ENCODE measurements around the gene NEURL1B. TPM values are rescaled to one million over a fixed set of nuclear protein-coding genes. Genes with fewer than 3 reads are reported as not detected.
"Not testable (repeated sequence)": the region's sequence is repeated elsewhere in the genome, so short reads cannot be mapped to it uniquely, and the experiment has no call there.

Gene NEURL1B
- polyA plus RNA-seq, 3 donors, result 12.7 to 16.6 (median 15.9) TPM

DNA sequence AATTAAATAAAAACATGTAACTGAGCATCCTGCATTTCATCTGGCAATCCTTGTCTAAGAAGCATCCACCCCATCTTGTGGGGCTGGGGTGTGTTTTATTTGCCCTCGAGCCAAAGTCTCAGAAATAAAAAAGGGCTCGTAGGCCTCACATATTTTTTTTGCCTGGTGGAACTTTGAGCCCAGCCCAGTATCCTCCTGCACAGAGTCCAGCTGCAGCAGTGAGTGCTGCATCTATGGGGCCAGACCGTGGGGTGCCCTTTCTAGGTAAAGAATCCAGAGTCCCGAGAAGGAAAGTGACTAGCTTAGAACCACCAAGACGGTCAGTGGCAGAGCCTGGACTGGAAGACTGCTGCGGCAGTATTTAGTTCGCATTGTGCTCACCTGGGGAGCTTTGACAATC, 33.1 kb downstream of the NEURL1B start:
- DNase-seq, result no peak

DNA sequence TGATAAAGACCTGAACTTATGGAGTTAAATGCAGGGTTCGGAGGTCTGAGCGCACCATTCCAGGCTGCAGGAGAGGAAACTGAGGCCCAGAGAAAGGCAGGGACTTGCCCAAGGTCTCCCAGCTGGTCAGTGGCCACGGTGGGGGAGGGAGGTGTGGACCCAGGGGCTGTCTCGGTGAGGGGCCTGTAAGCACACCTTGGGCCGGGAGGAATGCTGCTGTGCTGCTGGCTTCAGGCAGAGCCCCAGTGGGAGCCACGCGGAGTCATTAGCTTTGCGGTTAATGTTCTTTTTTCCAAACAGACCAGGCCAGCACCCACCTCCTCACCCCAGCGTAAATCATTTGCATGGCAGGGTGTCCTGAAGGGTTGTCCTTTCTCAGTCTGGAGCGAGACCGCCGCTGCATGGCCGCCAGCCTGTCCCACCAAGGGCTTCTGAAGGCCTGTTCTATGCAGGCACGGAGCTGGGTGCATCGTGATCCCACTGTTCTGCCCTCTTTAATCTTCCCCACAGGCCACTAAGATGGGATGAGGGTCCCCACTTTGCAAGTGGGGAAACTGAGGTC, 35.9 kb downstream of the NEURL1B start:
- DNase-seq, result no peak

DNA sequence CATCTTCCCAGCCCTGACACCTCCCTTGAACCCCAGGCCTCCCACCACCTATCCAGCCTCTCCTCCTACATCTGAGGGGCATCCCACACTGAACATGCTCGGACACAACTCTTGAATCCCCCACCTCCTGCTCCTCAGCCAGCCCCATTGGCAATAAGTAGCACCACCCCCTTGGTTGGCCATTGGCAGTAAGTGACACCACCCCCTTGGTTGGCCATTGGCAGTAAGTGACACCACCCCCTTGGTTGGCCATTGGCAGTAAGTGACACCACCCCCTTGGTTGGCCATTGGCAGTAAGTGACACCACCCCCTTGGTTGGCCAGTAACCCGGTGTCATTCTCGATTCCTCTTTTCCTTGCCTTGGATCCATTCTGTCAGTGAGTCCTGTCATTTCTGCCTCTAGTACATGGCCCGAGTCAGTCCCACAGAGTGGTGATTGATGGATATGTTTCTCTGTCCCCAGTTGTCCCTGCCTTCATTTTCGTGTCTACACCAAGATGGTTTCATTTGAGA, 37.4 kb downstream of the NEURL1B start:
- DNase-seq, result not testable (repeated sequence)

DNA sequence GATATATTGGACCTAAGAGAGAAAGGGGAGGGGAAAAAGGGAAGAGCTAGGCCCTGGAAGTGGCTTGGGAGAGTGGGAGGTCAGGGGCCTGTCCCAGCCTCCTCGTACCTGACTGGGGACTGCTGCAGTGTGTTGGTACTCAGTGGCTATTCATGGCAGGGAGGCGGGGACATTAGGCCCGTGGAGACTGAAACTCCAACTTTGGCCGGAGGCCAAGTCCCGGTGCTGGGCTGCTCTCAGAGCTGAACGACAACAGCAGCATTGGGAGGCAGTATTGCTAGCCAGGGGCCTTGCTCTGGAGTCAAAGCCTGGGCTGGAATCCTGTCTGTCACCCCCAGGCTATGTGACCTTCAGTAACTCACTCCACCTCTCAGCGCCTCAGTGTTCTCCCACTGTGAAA, 37.8 kb downstream of the NEURL1B start:
- no peak for DNase-seq

DNA sequence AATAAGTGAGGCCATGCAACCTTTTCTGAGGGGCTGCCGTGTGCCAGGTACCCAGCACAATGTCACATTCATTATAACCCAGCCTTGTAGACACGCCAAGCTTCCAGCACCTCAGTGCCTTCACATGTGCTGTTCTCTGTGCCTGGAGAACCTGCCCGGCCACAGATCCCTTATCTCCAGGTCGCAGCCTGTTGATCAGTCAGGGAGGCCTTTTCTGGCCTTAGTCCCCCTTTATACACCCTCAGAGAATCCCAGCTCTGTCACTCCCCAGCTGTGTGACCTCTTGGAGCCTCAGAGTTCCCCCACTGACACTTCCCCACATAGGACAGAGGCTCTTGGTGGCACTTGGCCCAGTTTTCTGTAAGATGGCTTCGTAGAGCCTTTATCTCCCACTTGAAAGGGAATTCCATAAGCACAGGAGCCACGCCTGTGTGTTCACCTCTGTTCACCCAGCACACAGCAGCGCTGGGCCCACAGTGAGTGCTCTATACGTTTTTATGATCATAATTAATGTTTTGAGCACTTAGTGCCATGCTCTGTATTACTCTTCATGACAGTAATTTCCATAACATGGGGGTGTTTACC, 38.7 kb downstream of the NEURL1B start:
- no peak for DNase-seq

DNA sequence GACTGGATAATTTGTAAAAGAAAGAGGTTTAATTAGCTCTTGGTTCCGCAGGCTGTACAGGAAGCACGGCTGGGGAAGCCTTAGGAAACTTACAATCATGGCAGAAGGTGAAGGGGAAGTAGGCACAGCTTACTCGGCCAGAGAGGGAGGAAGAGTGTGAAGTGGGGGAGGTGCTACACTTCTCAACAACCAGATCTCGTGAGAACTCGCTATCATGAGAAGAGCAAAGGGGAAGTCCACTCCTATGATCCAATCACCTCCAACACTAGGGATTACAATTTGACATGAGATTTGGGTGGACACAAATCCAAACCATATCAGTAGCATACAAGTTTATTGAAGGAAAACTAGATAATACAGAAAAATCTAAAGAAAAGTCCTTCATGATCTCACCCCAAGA, 39.9 kb downstream of the NEURL1B start:
- no peak for DNase-seq

DNA sequence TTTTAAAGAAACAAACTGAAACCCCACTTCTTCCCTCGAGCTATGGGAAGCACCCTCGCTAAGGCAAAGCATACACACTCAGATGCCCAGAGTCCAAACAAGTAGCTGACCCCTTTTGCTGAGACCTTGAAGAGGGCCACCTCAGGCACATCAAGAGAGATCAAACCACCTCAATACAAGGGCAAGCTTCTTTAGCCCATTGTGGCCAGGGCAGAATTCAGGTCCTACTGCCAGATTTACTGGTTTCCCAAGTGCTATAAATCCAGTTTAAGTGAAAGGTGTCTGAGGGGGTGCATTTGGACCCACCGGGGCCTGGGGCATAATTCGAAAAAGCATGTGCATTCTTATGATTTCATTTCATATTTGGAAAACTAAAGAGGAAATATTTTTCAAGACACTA, 40.4 kb downstream of the NEURL1B start:
- DNase-seq, result no peak

DNA sequence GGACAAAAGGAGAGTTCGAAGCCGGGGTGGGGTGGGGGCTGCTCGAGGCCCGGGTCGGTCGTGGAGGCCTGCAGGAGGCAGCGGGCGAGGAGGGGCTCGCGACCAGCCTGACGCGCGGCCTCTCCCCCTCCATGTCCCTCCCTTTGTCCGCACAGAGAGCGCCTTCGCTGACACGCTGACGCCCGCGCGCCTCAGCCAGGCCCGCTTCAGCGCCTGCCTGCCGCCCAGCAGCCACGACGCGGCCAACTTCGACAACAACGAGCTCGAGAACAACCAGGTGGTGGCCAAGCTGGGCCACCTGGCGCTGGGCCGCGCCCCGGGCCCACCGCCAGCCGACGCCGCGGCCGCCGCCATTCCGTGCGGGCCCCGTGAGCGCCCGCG, 42.2 kb downstream of the NEURL1B start:
- no peak for DNase-seq

DNA sequence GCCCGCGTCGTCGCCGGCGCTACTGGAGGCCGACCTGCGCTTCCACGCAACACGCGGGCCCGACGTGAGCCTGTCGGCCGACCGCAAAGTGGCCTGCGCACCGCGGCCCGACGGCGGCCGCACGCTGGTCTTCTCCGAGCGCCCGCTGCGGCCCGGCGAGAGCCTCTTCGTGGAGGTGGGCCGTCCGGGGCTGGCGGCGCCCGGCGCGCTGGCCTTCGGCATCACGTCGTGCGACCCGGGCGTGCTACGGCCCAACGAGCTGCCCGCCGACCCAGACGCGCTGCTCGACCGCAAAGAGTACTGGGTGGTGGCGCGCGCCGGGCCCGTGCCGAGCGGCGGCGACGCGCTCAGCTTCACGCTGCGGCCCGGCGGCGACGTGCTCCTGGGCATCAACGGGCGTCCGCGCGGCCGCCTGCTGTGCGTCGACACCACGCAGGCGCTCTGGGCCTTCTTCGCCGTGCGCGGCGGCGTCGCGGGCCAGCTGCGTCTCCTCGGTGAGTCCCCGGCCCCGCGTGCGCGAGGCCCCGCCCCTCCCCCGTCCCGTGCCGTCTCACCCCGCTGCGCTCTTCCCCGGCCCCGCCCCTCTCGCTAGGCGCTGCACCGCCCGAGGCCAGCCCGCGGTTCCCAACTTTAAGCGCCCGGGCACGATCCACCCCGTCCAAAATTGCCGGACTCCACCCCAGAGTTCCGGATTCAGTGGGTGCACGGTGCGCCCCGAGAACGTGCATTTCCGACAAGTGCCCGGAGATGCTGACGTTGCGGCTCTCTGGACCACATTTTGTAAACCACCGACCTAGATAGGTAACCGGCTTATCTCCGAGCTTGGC, 42.8 kb downstream of the NEURL1B start:
- DNase-seq, result peak; percentile 46

DNA sequence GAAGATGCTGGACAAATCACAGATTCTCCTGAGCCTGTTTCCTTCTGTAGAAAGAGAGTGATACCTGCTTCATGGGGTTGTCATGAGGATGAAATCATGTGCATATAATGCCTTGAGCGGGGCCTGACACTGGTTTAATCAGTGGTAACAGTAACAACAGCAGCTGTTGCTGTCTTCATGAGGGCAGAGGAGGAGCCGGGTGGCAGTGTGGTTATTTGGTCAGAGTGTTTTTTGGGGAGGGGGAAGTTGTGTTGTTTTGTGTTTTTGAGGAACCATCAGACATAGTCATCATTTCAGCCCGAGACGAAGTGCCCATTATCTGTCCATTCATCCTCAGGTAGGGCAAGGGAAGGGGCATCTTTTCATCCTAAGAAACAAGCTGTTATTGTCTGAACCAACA, 44.0 kb downstream of the NEURL1B start:
- no peak for DNase-seq

DNA sequence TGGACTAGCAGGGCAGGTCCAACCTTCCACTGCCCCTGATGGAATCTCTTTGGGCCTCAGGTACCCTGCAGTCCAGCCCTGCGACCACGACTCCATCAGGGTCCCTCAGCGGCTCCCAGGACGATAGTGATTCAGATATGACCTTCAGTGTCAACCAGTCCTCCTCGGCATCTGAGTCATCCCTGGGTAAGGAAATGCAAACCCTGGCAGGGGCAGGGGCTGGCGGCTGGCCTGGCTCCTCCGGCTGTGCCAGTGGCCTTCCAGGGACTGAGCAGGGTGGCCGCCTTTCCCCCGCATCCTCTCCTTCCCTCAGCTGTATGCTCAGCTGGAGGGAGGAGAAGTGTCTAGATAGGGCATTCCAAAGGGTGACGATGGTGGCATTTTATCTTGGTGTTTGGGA, 45.0 kb downstream of the NEURL1B start:
- DNase-seq, result no peak

DNA sequence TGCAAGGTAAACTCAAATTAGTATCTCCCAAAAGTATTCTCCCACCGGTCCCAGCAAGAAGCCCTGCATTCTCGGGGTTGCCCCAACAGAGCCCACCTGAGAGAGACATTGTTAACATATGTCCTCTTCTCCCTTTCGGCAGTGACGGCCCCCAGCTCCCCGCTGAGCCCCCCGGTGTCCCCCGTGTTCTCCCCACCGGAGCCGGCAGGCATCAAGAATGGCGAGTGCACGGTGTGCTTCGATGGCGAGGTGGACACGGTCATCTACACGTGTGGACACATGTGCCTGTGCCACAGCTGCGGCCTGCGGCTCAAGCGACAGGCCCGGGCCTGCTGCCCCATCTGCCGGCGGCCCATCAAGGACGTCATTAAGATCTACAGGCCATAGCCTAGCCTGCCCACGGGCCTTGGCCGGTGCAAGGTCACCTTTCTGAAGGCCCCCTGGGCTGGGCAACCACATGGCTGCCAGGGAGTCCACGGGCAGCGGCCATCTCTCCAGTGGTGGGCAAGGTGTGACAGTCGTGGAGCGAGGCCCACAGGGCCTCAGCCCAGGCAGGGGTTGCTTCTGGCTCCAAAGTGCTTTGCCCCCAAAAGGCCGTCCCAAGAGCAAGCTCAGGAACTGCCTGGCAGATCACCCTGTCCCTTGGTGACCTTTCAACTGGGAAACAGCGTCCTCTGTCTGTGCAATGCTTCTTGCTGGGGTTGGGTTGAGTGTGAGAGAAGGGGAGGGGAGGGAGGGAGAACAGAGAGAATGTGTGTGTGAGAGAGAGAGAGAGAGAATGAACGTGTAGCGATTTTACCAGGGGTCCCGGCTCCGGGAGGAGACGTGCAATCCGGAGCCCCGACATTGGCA, 45.7 kb downstream of the NEURL1B start:
- DNase-seq, result no peak

DNA sequence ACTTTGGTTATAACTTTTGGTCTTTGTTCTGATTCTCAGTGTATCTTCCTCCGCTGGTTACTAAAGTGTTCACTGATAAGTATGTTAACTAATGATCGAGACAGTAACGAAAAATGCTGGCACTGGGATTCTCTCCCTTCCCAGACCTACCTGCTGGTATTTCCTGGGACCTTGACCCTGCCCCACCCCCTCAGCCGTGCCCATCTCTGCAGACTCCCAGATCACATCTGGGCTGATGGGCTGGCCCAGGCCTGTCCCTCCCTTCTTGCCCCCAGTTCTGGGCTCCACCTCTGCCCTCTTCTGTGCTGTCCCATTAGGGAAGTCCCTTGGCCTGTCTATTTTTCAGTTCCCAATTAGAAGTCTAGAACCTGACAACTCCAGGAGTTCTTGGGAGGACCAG, 46.9 kb downstream of the NEURL1B start:
- DNase-seq, result no peak

DNA sequence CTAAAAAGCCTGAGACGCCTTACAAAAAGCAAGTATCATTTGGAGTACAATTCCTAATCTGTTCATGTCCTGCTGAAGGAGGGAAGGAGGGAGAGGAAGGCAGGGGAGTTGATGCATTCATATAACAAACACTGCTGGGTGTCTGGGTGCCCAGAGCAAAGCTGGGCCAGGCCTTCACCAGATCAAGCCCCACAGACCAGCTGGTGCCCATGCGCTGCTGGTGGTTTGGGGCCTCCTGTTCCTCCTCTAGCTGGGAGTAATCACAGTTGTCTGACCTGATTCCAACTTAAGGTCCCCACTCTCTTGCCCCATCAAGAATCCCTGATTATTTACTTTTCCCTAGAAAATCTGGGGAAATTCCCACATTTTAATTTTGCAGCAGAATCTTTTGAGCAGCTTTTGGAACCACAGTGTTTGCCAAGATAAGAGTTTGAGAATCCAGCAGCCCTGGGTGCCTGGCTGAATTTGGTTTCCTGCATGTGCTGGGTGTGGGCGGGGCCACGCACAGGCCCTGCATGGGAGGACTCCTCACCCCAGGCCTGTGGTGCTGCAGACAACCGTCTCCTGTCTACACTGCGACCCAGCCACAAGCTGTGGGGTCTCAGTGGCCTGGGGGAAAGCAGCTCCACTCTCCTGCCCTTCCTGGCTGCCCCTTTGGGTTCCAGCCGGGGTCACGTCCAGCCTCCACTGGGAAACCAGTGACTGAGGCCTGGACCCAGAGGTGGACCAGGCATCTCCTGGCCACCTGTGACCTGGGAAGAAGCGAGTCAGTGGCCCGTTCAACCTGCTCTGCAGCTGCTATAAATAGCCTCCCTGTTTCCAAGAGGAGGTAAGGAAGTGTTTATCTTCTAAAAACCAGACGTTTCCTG, 47.5 kb downstream of the NEURL1B start:
- no peak for DNase-seq

DNA sequence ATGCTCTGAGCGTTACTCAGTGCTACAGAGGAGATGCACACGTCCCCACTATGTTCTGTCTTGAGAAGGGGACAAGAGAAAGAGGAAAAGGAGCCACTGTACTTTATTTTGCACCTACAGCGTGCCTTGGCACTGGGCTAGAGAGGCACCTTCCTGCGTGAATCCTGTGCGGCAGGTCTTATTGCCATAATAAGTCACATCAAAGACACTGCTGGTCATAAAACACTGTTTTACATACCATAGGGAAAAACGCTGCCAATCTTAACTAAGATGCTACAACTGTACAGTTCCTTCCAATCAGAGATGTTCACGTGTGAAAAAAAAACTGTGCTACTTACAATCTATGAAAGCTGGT, 48.1 kb downstream of the NEURL1B start:
- DNase-seq, result no peak

DNA sequence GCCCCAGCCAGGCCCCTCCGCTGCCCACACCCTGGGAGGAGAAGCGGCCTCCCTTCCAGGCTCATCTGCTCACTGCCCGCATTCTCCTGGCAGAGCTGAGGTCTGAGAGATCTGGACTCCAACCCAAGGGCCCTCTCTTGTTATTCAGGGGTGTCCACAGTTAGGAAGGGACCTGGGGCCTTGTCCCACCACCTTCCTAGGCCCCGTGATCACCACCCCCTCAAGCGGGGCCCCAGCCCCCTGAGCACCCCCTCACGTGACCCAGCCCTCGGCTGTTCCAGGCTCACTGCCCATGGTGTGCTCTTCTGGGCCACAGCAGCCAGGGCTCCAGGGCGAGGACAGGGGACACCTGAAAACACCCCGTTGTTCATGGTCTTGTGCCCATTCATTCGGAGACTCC, 48.7 kb downstream of the NEURL1B start:
- DNase-seq, result no peak

DNA sequence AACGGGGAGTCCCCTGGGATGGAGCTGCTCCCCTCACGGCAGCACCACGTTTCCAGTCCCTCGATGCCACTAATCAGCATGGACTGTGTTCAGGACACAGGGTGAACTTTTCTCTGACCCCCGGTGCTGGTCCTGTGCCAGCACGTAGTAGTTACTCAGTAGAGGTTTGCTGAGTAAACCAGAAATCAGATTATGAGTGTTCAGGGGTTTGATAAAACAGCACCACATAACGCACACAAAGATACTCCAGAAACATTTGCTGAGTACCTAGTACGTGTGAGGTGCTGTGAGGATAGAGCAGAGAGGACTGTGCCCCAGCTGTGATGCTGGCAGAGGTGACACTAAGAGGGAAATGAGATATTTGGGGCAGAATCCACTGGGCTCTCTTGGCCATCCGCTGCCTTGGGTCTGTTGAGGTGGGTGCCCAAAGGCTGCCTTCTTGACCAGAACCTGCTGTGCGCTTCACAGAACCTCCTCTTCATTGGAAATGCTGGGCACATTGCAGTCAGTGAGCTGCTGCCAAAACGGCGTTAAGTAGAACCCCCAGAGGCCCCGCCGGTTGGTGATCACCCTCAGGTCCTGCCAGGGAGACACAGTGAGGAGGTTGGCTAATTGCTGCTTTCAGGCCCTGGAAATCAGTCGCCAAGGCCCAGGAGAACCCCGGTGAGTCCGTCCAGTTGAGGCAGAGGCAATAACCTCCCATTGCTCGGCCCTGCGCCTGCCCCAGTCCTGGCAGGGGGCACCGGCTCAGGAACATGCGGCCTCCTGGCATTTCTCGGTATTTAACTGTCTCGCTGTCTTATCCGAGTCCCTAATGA, 49.4 kb downstream of the NEURL1B start:
- no peak for DNase-seq

DNA sequence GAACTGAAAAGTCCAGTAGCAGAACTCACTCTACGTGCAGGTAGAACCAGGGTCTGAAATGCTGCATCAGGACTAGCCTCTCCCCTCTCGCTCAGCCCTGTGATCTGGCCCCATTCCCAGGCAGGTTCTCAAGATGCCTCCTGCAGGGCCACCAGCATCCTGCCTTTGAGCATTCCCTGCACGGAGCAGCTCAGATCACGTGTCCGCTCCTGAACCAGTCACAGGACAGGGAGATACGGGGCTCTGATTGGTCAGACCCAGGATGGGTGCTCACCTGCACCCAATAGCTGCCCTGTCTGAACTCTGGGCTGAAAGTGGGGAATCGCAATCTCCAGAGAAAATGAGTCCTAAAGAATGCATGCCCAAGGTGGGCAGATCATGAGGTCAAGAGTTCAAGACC, 50.8 kb downstream of the NEURL1B start:
- no peak for DNase-seq

DNA sequence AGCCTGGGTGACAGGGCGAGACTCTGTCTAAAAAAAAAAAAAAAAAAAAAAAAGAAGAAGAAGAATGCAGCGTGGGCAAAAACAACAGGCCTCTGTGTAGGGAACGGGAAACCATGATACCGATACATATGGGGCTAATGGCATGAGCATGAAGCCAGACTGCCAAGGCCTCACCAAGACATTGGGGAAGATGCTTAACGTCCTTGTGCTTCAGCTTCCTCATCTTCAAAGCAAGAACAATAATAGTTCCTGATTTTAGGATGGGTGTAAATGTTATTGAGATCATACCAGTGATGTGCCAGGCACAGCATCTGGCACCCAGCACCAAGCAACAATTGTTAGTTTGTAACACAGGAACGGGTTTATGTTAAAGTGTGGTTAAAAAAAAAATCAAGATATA, 51.4 kb downstream of the NEURL1B start:
- DNase-seq, result no peak

DNA sequence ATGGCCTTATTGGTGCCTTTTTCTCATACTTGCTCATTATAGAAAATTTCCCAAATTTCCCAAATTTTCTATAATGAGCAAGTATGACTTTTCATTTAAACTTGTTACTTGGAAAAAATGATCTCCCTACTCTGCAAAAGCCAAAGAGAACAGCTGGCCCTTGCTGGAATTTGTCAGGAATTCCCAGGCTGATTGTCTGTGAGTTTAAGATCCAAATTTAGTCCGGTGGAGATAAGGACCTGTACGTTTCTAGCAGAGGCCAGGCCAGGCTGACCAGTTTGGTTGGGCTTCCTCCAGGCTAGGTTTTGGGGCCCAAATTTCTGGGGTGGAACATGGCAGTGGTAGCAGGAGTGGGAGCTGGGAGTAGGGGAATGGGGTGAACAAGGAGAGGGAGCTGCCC, 51.9 kb downstream of the NEURL1B start:
- no peak for DNase-seq

DNA sequence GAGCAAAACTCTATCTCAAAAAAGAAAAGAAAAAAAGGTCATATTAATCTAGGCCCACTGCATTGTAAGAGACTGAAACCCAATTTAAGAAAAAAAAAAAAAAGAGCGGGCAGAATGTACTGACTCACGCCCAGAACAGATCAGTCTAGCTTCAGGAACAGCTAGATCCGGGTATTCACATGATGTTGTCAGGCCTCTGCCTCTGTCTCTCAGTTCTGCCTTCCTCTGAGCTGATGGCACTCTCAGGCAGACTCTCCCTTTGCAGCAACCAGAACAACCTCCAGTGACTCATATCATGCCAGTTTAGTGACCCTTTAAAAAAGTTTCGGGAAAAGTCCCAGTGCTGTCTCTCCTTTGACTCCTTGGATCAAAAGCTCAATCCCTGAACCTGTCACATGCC, 53.0 kb downstream of the NEURL1B start:
- DNase-seq, result no peak

All from renal pelvis (tissue), 4 donors.